AG04450 (cell line): ENCODE measurements around the gene DDAH2. TPM values are rescaled to one million over a fixed set of nuclear protein-coding genes. Genes with fewer than 3 reads are reported as not detected.

Experiments
- CTCF ChIA-PET: fragments of 300-600, 350-600 bp; formaldehyde crosslinking; extraction: SDS; loops from one replicate; lab custom pipeline; 2022; ENCODE audit warnings: antibody characterized with exemption, inconsistent platforms; lab: Charles Lee
- POLR2A ChIA-PET: fragments of 350-600 bp; formaldehyde crosslinking; extraction: SDS; loops from one replicate; lab custom pipeline; 2021; ENCODE audit warnings: antibody characterized with exemption, inconsistent platforms; lab: Yijun Ruan, JAX
- DNase-seq: peaks from one replicate; pipeline ENCODE4 v3.0.0-alpha.2; 2011; ENCODE audit warnings: low read depth, low spot score
- H3K27ac ChIP-seq: one replicate; pipeline ENCODE4 v1.5.1; 2012; ENCODE audit warnings: low read depth, low read length, control low read depth
- H3K27me3 ChIP-seq: one replicate; pipeline ENCODE4 v1.6.0; 2012; ENCODE audit warnings: low read length; ENCODE audit not compliant: control insufficient read depth, insufficient read depth
- H3K4me3 ChIP-seq: 2 replicates; pipeline ENCODE4 v1.5.1; 2011; ENCODE audit warnings: mild to moderate bottlenecking, low read depth, low read length, control low read depth
- H3K9me3 ChIP-seq: 2 replicates; pipeline ENCODE4 v1.5.1; 2012; ENCODE audit warnings: low read length; ENCODE audit not compliant: control insufficient read depth, insufficient read depth
- CTCF ChIP-seq: IDR thresholded peaks from 2 replicates; pipeline ENCODE4 v1.5.1; 2011; ENCODE audit warnings: low read depth, low read length, control low read depth, inconsistent platforms
- polyA plus RNA-seq: library from polyadenylated mRNA; depleted of rRNA; stranded (reverse); fragments of >200 nt; gene quantifications from 2 replicates; pipeline ENCODE4 v1.2.3, GENCODE V29; 2011

DDAH2 gene
- polyA plus RNA-seq, 1 experiment: 44.4 TPM

GRCh38 chr6:31752739-31753319 is 23.7 kb upstream of the DDAH2 start:
- ChIA-PET CTCF (interaction anchor here (0.5 to 1.7 kb wide), 4 partner anchors 11 to 96 kb away, joined by 3 to 10 read pairs (median 6); no protein-coding TSS in a partner anchor), POLR2A (interaction anchor here (0.7 to 1.1 kb wide), 6 partner anchors 13 to 1080 kb away, joined by 3 to 6 read pairs (median 4); partner anchors contain the start of genes C6orf47, CLIC1, DHX16 and MSH5)
- Histone ChIP-seq H3K27me3 (no peaks in the 10 kb centered on the region), H3K4me3 (no peak overlapping the region), H3K27ac (peak overlapping the region; percentile 21), H3K9me3 (no peaks in the 10 kb centered on the region)
- no peak for TF ChIP-seq CTCF
- no peak for DNase-seq

GRCh38 chr6:31750411-31751022 is 21.4 kb upstream of the DDAH2 start:
- POLR2A ChIA-PET: no interaction called here
- Histone ChIP-seq H3K27ac (no peak overlapping the region), H3K4me3 (no peak overlapping the region), H3K9me3 (no peaks in the 10 kb centered on the region), H3K27me3 (no peaks in the 10 kb centered on the region)
- TF ChIP-seq CTCF: no peak
- DNase-seq: no peak
- CTCF ChIA-PET: no interaction called here

- CTCF ChIA-PET: no interaction called here
Observed at GRCh38 chr6:31749301-31750036, 20.4 kb upstream of the DDAH2 start.

GRCh38 chr6:31744422-31744821 is 15.3 kb upstream of the DDAH2 start:
- Histone ChIP-seq H3K27me3 (no peaks in the 10 kb centered on the region), H3K27ac (no peak overlapping the region), H3K4me3 (no peak overlapping the region), H3K9me3 (no peaks in the 10 kb centered on the region; the same call in 1 of the 2 replicates)
- no peak for TF ChIP-seq CTCF
- ChIA-PET CTCF (no interaction called here), POLR2A (no interaction called here)
- DNase-seq: no peak

More at GRCh38 chr6:31749301-31750036, 20.4 kb upstream of the DDAH2 start:
- Histone ChIP-seq H3K27ac (no peak overlapping the region), H3K4me3 (no peak overlapping the region), H3K9me3 (no peaks in the 10 kb centered on the region), H3K27me3 (no peaks in the 10 kb centered on the region)
- TF ChIP-seq CTCF: no peak
- DNase-seq: no peak
- POLR2A ChIA-PET: no interaction called here

- no peak overlapping the region for H3K27ac ChIP-seq
- no peaks in the 10 kb centered on the region for H3K27me3 ChIP-seq
- CTCF ChIA-PET: interaction anchor here (1.1 kb wide), 1 partner anchor 27 kb away, joined by 3 read pairs; no protein-coding TSS in a partner anchor
- H3K9me3 ChIP-seq: no peaks in the 10 kb centered on the region; the same call in 1 of the 2 replicates
- POLR2A ChIA-PET: no interaction called here
- no peak for TF ChIP-seq CTCF
- no peak for DNase-seq
- H3K4me3 ChIP-seq: no peak overlapping the region
Observed at GRCh38 chr6:31742894-31743293, 13.8 kb upstream of the DDAH2 start.
